ENCODE results near the gene IFI6. TPM values are rescaled to one million over a fixed set of nuclear protein-coding genes. Genes with fewer than 3 reads are reported as not detected.
"Not testable (repeated sequence)": the region's sequence is repeated elsewhere in the genome, so short reads cannot be mapped to it uniquely, and the experiment has no call there.

The IFI6 gene
- total RNA-seq, 2 donors from 2014 or later = 19.3 to 56.1 TPM

DNA sequence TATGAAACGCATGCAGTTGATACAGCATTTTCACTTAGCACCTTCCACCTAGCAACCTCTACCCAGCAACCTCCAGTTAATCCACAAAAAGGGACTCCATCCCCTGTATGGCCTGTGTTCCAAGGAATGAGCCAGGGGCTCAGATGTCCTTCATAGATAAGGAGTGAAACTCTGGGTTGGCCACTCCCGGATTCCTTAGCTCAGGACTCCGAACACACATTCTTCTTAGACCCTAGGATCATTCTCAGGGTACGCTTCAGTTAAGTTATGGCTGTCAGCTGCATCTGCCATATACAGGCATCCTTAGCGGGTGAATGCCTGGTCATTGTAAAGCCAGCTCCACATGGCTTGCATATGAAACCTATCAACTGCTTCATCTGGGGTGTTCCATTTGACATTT lies 15.9 kb upstream of the IFI6 start:
- Mint-ChIP-seq H3K36me3 (ENCODE audit: insufficient read depth in 2 of 2) (peaks cover 0 to 2% of the 10 kb centered on the region in 2 donors), H3K27ac (no peak overlapping the region), H3K9me3 (peaks cover 3% of the 10 kb centered on the region in 2 donors), H3K4me1 (ENCODE audit: low read depth) (peaks cover 19% of the 10 kb centered on the region), H3K4me3 (no peak overlapping the region), H3K27me3 (ENCODE audit: low read depth) (peaks cover 22% of the 10 kb centered on the region)
- no peak for DNase-seq
- ATAC-seq (replicated peaks in 1 of 2) = no peak

- peaks cover 5 to 8% of the 10 kb centered on the region in 2 donors for H3K9me3 Mint-ChIP-seq
- no peak for DNase-seq
- H3K36me3 Mint-ChIP-seq (ENCODE audit: insufficient read depth in 2 of 2) = peaks cover 3 to 9% of the 10 kb centered on the region in 2 donors
- peaks cover 19% of the 10 kb centered on the region for H3K4me1 Mint-ChIP-seq (ENCODE audit: low read depth)
- ATAC-seq (replicated peaks in 1 of 2) = no peak
- no peak overlapping the region for H3K4me3 Mint-ChIP-seq
- H3K27ac Mint-ChIP-seq = no peak overlapping the region
- peaks cover 15% of the 10 kb centered on the region for H3K27me3 Mint-ChIP-seq (ENCODE audit: low read depth)
Observed at GRCh38 chr1:27686223-27686990, 14.4 kb upstream of the IFI6 start.

DNA sequence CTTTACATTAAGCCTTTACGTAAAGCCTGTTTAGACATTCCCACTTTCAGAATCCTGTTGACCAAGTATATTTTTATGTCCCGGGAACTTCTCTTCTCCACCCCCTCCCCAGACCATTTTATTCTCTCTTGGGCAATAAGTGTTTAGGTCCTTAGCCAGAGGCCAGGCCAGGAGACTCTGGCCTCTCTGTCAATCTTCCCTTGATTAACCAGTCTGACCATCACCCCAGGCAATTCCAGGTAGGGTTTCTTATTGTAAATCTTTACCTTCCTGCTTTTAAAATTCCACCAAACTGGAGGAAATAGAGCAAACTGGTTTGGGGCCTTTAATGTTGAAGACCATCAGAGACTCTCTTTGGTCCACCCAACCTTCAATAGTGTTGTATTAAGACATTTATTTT lies 12.2 kb upstream of the IFI6 start:
- Mint-ChIP-seq H3K9me3 (peaks cover 7 to 15% of the 10 kb centered on the region in 2 donors), H3K27me3 (ENCODE audit: low read depth) (peaks cover 7% of the 10 kb centered on the region), H3K4me1 (ENCODE audit: low read depth) (peaks cover 6% of the 10 kb centered on the region), H3K27ac (no peak overlapping the region), H3K4me3 (no peak overlapping the region), H3K36me3 (ENCODE audit: insufficient read depth in 2 of 2) (peaks cover 5 to 15% of the 10 kb centered on the region in 2 donors)
- DNase-seq = no peak
- no peak for ATAC-seq (replicated peaks in 1 of 2)

- Mint-ChIP-seq H3K9me3 (peaks cover 7 to 15% of the 10 kb centered on the region in 2 donors), H3K4me1 (ENCODE audit: low read depth) (no peaks in the 10 kb centered on the region), H3K27me3 (ENCODE audit: low read depth) (no peaks in the 10 kb centered on the region), H3K36me3 (ENCODE audit: insufficient read depth in 2 of 2) (peaks cover 8 to 15% of the 10 kb centered on the region in 2 donors), H3K27ac (no peak overlapping the region), H3K4me3 (no peak overlapping the region)
- DNase-seq = no peak
- no peak for ATAC-seq (replicated peaks in 1 of 2)
Observed at GRCh38 chr1:27682351-27682944, 10.5 kb upstream of the IFI6 start.

DNA sequence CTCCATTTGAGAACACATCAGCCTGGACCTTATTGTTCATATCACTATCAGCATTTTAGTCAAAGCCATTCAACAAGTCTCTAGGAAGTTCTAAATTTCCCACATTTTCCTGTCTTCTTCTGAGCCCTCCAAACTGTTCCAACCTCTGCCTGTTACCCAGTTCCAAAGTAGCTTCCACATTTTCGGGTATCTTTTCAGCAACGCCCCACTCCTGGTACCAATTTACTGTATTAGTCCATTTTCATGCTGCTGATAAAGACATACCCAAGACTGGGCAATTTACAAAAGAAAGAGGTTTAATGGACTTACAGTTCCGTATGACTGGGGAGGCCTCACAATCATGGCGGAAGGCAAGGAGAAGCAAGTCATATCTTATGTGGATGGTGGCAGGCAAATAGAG lies 9.6 kb upstream of the IFI6 start:
- not testable (repeated sequence) for ATAC-seq (replicated peaks in 1 of 2); DNase-seq; H3K4me1 Mint-ChIP-seq (ENCODE audit: low read depth); H3K4me3 Mint-ChIP-seq; H3K27ac Mint-ChIP-seq; H3K27me3 Mint-ChIP-seq (ENCODE audit: low read depth)
- Mint-ChIP-seq H3K36me3 (ENCODE audit: insufficient read depth in 2 of 2) (peaks cover 8 to 15% of the 10 kb centered on the region in 2 donors), H3K9me3 (peaks cover 7 to 15% of the 10 kb centered on the region in 2 donors)

DNA sequence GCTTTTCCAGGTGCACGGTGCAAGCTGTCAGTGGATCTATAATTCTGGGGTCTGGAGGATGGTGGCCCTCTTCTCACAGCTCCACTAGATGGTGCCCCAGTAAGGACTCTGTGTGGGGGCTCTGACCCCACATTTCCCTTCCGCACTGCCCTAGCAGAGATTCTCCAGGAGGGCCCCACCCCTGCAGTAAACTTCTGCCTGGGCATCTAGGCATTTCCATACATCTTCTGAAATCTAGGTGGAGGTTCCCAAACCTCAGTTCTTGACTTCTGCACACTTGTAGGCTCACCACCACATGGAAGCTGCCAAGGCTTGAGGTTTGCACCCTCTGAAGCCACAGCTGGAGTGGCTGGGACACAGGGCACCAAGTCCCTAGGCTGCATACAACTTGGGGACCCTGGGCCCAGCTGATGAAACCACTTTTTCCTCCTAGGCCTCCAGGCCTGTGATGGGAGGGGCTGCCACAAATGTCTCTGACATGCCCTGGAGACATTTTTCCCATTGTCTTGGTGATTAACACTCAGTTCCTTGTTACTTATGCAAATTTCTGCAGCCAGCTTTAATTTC lies 8.3 kb upstream of the IFI6 start:
- not testable (repeated sequence) for DNase-seq; H3K27me3 Mint-ChIP-seq (ENCODE audit: low read depth); H3K27ac Mint-ChIP-seq; ATAC-seq (replicated peaks in 1 of 2); H3K4me1 Mint-ChIP-seq (ENCODE audit: low read depth); H3K4me3 Mint-ChIP-seq
- Mint-ChIP-seq H3K36me3 (ENCODE audit: insufficient read depth in 2 of 2) (peaks cover 8 to 15% of the 10 kb centered on the region in 2 donors), H3K9me3 (peaks cover 7 to 15% of the 10 kb centered on the region in 2 donors)

DNA sequence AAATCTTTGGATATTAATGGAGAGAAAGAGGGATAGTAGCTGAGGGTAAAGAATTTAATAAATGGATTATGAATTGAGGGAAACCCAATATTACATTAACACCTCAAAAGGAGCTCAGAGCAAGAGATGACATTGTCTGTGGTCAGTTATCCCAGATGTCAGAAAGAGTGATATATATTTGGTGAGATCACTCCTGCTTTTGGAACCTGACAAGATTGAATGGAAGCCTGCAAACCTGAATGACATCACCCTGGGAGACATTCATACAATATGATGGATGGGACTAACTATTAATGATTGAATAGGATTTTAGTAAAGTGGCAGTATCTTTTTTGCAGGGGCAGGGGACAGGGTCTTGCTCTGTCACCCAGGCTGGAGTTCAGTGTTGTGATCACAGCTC lies 6.8 kb upstream of the IFI6 start:
- Mint-ChIP-seq H3K9me3 (peaks cover 7 to 15% of the 10 kb centered on the region in 2 donors), H3K4me1 (ENCODE audit: low read depth) (no peaks in the 10 kb centered on the region), H3K4me3 (no peak overlapping the region), H3K27me3 (ENCODE audit: low read depth) (no peaks in the 10 kb centered on the region), H3K36me3 (ENCODE audit: insufficient read depth in 2 of 2) (peaks cover 8 to 15% of the 10 kb centered on the region in 2 donors), H3K27ac (no peak overlapping the region)
- no peak for ATAC-seq (replicated peaks in 1 of 2)
- no peak for DNase-seq

DNA sequence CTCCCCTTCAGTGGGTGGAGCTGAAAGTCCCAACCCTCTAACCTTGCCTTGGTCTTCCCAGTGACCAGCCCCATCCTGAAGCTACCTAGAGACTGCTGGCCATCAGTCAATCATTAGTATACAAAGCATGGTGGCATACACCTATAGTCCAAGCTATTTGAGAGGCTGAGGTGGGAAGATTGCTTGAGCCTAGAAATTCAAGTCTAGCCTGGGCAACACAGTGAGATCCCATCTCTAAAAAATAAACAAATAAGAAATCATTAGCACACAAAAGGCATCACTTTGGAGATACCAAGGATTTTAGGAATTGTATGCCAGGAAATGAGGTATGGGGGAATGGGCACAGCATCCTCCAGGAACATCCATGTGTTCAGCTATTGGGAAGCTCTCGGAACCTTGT lies 4.4 kb upstream of the IFI6 start:
- no peak overlapping the region for H3K4me3 Mint-ChIP-seq
- no peak overlapping the region for H3K27ac Mint-ChIP-seq
- H3K9me3 Mint-ChIP-seq = peaks cover 1 to 6% of the 10 kb centered on the region in 2 donors
- H3K36me3 Mint-ChIP-seq (ENCODE audit: insufficient read depth in 2 of 2) = peaks cover 5 to 7% of the 10 kb centered on the region in 2 donors
- peaks cover 11% of the 10 kb centered on the region for H3K4me1 Mint-ChIP-seq (ENCODE audit: low read depth)
- no peaks in the 10 kb centered on the region for H3K27me3 Mint-ChIP-seq (ENCODE audit: low read depth)
- no peak for DNase-seq
- no peak for ATAC-seq (replicated peaks in 1 of 2)

- DNase-seq (no peak), ATAC-seq (replicated peaks in 1 of 2) (peak in 1 of 2 donors; percentile 2)
- peak overlapping the region; percentile 88 to 96 for H3K4me3 Mint-ChIP-seq
- H3K4me1 Mint-ChIP-seq (ENCODE audit: low read depth) = peaks cover 41% of the 10 kb centered on the region
- H3K9me3 Mint-ChIP-seq = no peaks in the 10 kb centered on the region
- no peaks in the 10 kb centered on the region for H3K36me3 Mint-ChIP-seq (ENCODE audit: insufficient read depth in 2 of 2)
- H3K27me3 Mint-ChIP-seq (ENCODE audit: low read depth) = no peaks in the 10 kb centered on the region
- peak overlapping the region; percentile 92 for H3K27ac Mint-ChIP-seq
Observed at GRCh38 chr1:27672750-27673112, 739 bp upstream of the IFI6 start.

DNA sequence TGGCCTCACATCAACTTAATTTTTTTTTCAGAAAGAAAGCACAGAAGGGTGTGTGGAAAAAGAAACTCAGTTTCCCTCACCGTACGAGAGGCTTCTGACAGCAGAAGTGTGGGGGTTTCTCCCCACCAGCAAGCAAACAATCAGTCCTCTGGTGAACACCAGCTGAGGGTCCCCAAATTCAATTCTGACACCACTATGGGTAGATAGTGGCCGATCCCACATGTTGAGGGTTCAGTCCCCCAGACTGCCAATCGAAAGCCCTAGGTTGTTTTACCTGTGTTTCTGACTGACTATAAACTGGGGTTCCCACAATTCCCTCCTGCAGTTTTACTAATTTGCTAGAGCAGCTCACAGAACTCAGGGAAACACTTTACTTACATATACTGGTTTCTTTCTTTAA lies 2.1 kb downstream of the IFI6 start:
- H3K4me1 Mint-ChIP-seq (ENCODE audit: low read depth) = peaks cover 41% of the 10 kb centered on the region
- no peak overlapping the region for H3K27ac Mint-ChIP-seq
- H3K4me3 Mint-ChIP-seq = peak overlapping the region; percentile 70 to 96
- peaks cover 0 to 2% of the 10 kb centered on the region in 2 donors for H3K36me3 Mint-ChIP-seq (ENCODE audit: insufficient read depth in 2 of 2)
- H3K27me3 Mint-ChIP-seq (ENCODE audit: low read depth) = no peaks in the 10 kb centered on the region
- no peak for ATAC-seq (replicated peaks in 1 of 2)
- no peak for DNase-seq
- no peaks in the 10 kb centered on the region for H3K9me3 Mint-ChIP-seq

- Mint-ChIP-seq H3K27me3 (ENCODE audit: low read depth) (no peaks in the 10 kb centered on the region), H3K9me3 (no peaks in the 10 kb centered on the region), H3K4me3 (peak overlapping the region; percentile 70 to 96), H3K27ac (no peak overlapping the region), H3K4me1 (ENCODE audit: low read depth) (peaks cover 41% of the 10 kb centered on the region), H3K36me3 (ENCODE audit: insufficient read depth in 2 of 2) (peaks cover 0 to 2% of the 10 kb centered on the region in 2 donors)
- DNase-seq = peak; percentile 88 to 92
- peak; percentile 37 to 42 for ATAC-seq (replicated peaks in 1 of 2)
Observed at GRCh38 chr1:27668808-27669723, 2.9 kb downstream of the IFI6 start.

DNA sequence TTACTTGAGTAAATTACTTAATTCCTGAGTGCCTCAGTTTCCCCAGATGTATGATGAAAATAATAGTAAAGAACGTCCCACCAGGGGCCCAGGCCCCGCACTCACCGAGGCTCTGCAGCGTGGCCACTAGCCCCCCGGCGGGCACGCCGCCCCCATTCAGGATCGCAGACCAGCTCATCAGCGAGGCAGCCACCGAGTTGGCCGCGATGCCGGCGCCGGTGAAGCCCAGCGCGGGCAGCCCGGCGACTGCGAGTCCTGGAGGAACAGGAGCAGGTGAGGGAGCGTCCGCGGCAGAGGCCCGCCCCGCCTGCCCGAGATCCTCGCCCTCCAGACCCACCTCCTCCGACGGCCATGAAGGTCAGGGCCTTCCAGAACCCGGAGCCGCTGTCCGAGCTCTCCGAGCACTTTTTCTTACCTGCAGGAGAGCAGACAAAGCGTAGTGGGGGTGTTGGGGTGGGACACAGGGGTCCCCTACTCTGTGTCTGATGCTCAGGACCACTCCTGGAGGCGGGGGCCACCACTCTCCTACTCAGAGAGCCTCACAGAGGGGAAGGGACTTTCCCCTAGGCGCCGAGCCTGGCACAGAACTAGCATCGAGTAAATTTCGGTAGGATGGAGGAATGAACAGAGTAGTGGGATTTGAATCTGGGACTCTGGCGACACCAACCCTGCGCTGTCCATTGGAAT lies 3.7 kb downstream of the IFI6 start:
- DNase-seq (no peak), ATAC-seq (replicated peaks in 1 of 2) (no peak)
- H3K4me1 Mint-ChIP-seq (ENCODE audit: low read depth) = peaks cover 43% of the 10 kb centered on the region
- H3K27ac Mint-ChIP-seq = no peak overlapping the region
- peaks cover 0 to 2% of the 10 kb centered on the region in 2 donors for H3K36me3 Mint-ChIP-seq (ENCODE audit: insufficient read depth in 2 of 2)
- no peak overlapping the region for H3K4me3 Mint-ChIP-seq
- no peaks in the 10 kb centered on the region for H3K27me3 Mint-ChIP-seq (ENCODE audit: low read depth)
- H3K9me3 Mint-ChIP-seq = no peaks in the 10 kb centered on the region

Data from activated T-cell treated with anti-CD3 and anti-CD28 coated beads, Interleukin-2, amount 50 U/mL, for 72 hours (primary cell).